ENCODE results near the gene RNMT.

Gene RNMT

GRCh38 chr18:13775058-13775457 lies 48.6 kb downstream of the RNMT start:
- TF ChIP-seq EZH2phosphoT487 (IDR thresholded peaks at IDR 0.05; ENCODE audit: low read depth): no peak
- no peak for TF ChIP-seq CTCF (IDR thresholded peaks at IDR 0.05; ENCODE audit: low read depth, low read length)
- Histone ChIP-seq H3K4me1 (ENCODE audit: low read length) (no peaks in the 10 kb centered on the region), H2AFZ (ENCODE audit: low read depth, low read length) (no peak overlapping the region), H3K27me3 (ENCODE audit: low read depth, low read length) (no peaks in the 10 kb centered on the region), H3K27ac (ENCODE audit: low read length) (no peak overlapping the region), H4K20me1 (ENCODE audit: insufficient read depth, low read length) (no peaks in the 10 kb centered on the region), H3K79me2 (ENCODE audit: low read length) (no peaks in the 10 kb centered on the region), H3K9ac (ENCODE audit: low read length) (no peak overlapping the region), H3K4me2 (ENCODE audit: low read length) (no peak overlapping the region), H3K4me3 (ENCODE audit: low read length) (no peak overlapping the region), H3K36me3 (replicated peaks; ENCODE audit: low read depth, low read length) (no peaks in the 10 kb centered on the region), H3K9me3 (ENCODE audit: insufficient read depth, low read length) (no peaks in the 10 kb centered on the region)

GRCh38 chr18:13791181-13791580 lies 64.7 kb downstream of the RNMT start:
- no peak for TF ChIP-seq CTCF (IDR thresholded peaks at IDR 0.05; ENCODE audit: low read depth, low read length)
- no peak for TF ChIP-seq EZH2phosphoT487 (IDR thresholded peaks at IDR 0.05; ENCODE audit: low read depth)
- peaks cover 15% of the 10 kb centered on the region for H3K27me3 ChIP-seq (ENCODE audit: low read depth, low read length)
- H3K9me3 ChIP-seq (ENCODE audit: insufficient read depth, low read length): no peaks in the 10 kb centered on the region
- H3K9ac ChIP-seq (ENCODE audit: low read length): no peak overlapping the region
- no peaks in the 10 kb centered on the region for H3K4me1 ChIP-seq (ENCODE audit: low read length)
- H2AFZ ChIP-seq (ENCODE audit: low read depth, low read length): no peak overlapping the region
- no peak overlapping the region for H3K4me3 ChIP-seq (ENCODE audit: low read length)
- no peaks in the 10 kb centered on the region for H3K36me3 ChIP-seq (replicated peaks; ENCODE audit: low read depth, low read length)
- H4K20me1 ChIP-seq (ENCODE audit: insufficient read depth, low read length): no peaks in the 10 kb centered on the region
- no peak overlapping the region for H3K27ac ChIP-seq (ENCODE audit: low read length)
- no peaks in the 10 kb centered on the region for H3K79me2 ChIP-seq (ENCODE audit: low read length)
- no peak overlapping the region for H3K4me2 ChIP-seq (ENCODE audit: low read length)

- no peaks in the 10 kb centered on the region for H3K79me2 ChIP-seq (ENCODE audit: low read length)
- peaks cover 8% of the 10 kb centered on the region; the same call in 1 of the 2 replicates for H3K27me3 ChIP-seq (ENCODE audit: low read depth, low read length)
- H3K4me1 ChIP-seq (ENCODE audit: low read length): no peaks in the 10 kb centered on the region
- TF ChIP-seq CTCF (IDR thresholded peaks at IDR 0.05; ENCODE audit: low read depth, low read length): peak; percentile 15; the same call in 1 of the 2 replicates
- TF ChIP-seq EZH2phosphoT487 (IDR thresholded peaks at IDR 0.05; ENCODE audit: low read depth): no peak
- H3K9ac ChIP-seq (ENCODE audit: low read length): no peak overlapping the region
- no peaks in the 10 kb centered on the region for H3K9me3 ChIP-seq (ENCODE audit: insufficient read depth, low read length)
- H3K36me3 ChIP-seq (replicated peaks; ENCODE audit: low read depth, low read length): no peaks in the 10 kb centered on the region
- no peak overlapping the region for H3K27ac ChIP-seq (ENCODE audit: low read length)
- H4K20me1 ChIP-seq (ENCODE audit: insufficient read depth, low read length): no peaks in the 10 kb centered on the region
- no peak overlapping the region for H3K4me3 ChIP-seq (ENCODE audit: low read length)
- no peak overlapping the region for H2AFZ ChIP-seq (ENCODE audit: low read depth, low read length)
- no peak overlapping the region for H3K4me2 ChIP-seq (ENCODE audit: low read length)
Measured at GRCh38 chr18:13793819-13794218, 67.3 kb downstream of the RNMT start.

- Histone ChIP-seq H4K20me1 (ENCODE audit: insufficient read depth, low read length) (no peaks in the 10 kb centered on the region), H3K27ac (ENCODE audit: low read length) (no peak overlapping the region), H2AFZ (ENCODE audit: low read depth, low read length) (no peak overlapping the region), H3K4me2 (ENCODE audit: low read length) (no peak overlapping the region), H3K27me3 (ENCODE audit: low read depth, low read length) (no peaks in the 10 kb centered on the region; the same call in 1 of the 2 replicates), H3K9ac (ENCODE audit: low read length) (no peak overlapping the region), H3K4me3 (ENCODE audit: low read length) (no peak overlapping the region), H3K36me3 (replicated peaks; ENCODE audit: low read depth, low read length) (no peaks in the 10 kb centered on the region), H3K4me1 (ENCODE audit: low read length) (no peaks in the 10 kb centered on the region), H3K79me2 (ENCODE audit: low read length) (no peaks in the 10 kb centered on the region), H3K9me3 (ENCODE audit: insufficient read depth, low read length) (no peaks in the 10 kb centered on the region)
- no peak for TF ChIP-seq CTCF (IDR thresholded peaks at IDR 0.05; ENCODE audit: low read depth, low read length)
- TF ChIP-seq EZH2phosphoT487 (IDR thresholded peaks at IDR 0.05; ENCODE audit: low read depth): no peak
Measured at GRCh38 chr18:13796515-13796914, 70.0 kb downstream of the RNMT start.
